HT1080 (cell line): ENCODE data around the gene SORCS3. TPM values are rescaled to one million over a fixed set of nuclear protein-coding genes. Genes with fewer than 3 reads are reported as not detected.

Experiments
- DNase-seq: peaks from one replicate; pipeline ENCODE4 v3.0.0-alpha.2; 2015; ENCODE audit warnings: low read depth
- total RNA-seq: library from RNA; depleted of rRNA; stranded (reverse); fragments of >200 nt; shearing (Covaris generic); gene quantifications from 2 replicates; pipeline ENCODE4 v1.2.3, GENCODE V29; 2014

SORCS3 gene
- total RNA-seq, 1 experiment from 2014 or later: 0.05 TPM

- no peak for DNase-seq
These were observed 193.5 kb downstream of the SORCS3 start for GRCh38 chr10:104834580-104834979.

GRCh38 chr10:104835422-104835821 lies 194.3 kb downstream of the SORCS3 start:
- no peak for DNase-seq

- DNase-seq: no peak
These were observed 201.6 kb downstream of the SORCS3 start for GRCh38 chr10:104842704-104843103.

- no peak for DNase-seq
These were observed 203.0 kb downstream of the SORCS3 start for GRCh38 chr10:104844073-104844472.

- DNase-seq: no peak
These were observed 208.9 kb downstream of the SORCS3 start for GRCh38 chr10:104850023-104850422.

- no peak for DNase-seq
These were observed 227.0 kb downstream of the SORCS3 start for GRCh38 chr10:104867966-104868598.

GRCh38 chr10:104872691-104873090 lies 231.6 kb downstream of the SORCS3 start:
- no peak for DNase-seq

GRCh38 chr10:104873161-104873560 lies 232.1 kb downstream of the SORCS3 start:
- no peak for DNase-seq

- DNase-seq: no peak
These were observed 234.5 kb downstream of the SORCS3 start for GRCh38 chr10:104875561-104875960.

GRCh38 chr10:104880624-104881398 lies 239.7 kb downstream of the SORCS3 start:
- DNase-seq: no peak

GRCh38 chr10:104881740-104882139 lies 240.7 kb downstream of the SORCS3 start:
- no peak for DNase-seq

- DNase-seq: peak; percentile 15
These were observed 252.0 kb downstream of the SORCS3 start for GRCh38 chr10:104892879-104893617.

GRCh38 chr10:104893701-104894100 lies 252.6 kb downstream of the SORCS3 start:
- DNase-seq: no peak

GRCh38 chr10:104894681-104895080 lies 253.6 kb downstream of the SORCS3 start:
- no peak for DNase-seq

GRCh38 chr10:104895541-104895940 lies 254.5 kb downstream of the SORCS3 start:
- DNase-seq: no peak

- DNase-seq: no peak
These were observed 254.9 kb downstream of the SORCS3 start for GRCh38 chr10:104895981-104896380.

GRCh38 chr10:104897696-104898095 lies 256.6 kb downstream of the SORCS3 start:
- DNase-seq: no peak

- no peak for DNase-seq
These were observed 258.7 kb downstream of the SORCS3 start for GRCh38 chr10:104899779-104900178.

GRCh38 chr10:104903433-104903832 lies 262.3 kb downstream of the SORCS3 start:
- DNase-seq: no peak

- no peak for DNase-seq
These were observed 263.7 kb downstream of the SORCS3 start for GRCh38 chr10:104904753-104905323.

GRCh38 chr10:104906112-104906511 lies 265.0 kb downstream of the SORCS3 start:
- DNase-seq: no peak

GRCh38 chr10:104907521-104907920 lies 266.4 kb downstream of the SORCS3 start:
- DNase-seq: no peak
